Activated CD4-positive, alpha-beta memory T cell treated with anti-CD3 and anti-CD28 coated beads for 36 hours (primary cell): ENCODE data around the gene SLC39A7. TPM values are rescaled to one million over a fixed set of nuclear protein-coding genes. Genes with fewer than 3 reads are reported as not detected.

ENCODE experiments used
- CTCF ChIA-PET: fragments of 350-600 bp; sonication (Branson Sonifier 250); formaldehyde crosslinking; loops from one replicate; lab custom pipeline; 2021; ENCODE audit warnings: antibody characterized with exemption, inconsistent platforms; lab: Charles Lee
- POLR2A ChIA-PET: fragments of 350-600 bp; sonication (Branson Sonifier 250); formaldehyde crosslinking; loops from one replicate; lab custom pipeline; 2021; ENCODE audit warnings: antibody characterized with exemption; lab: Charles Lee
- DNase-seq: peaks from one replicate; pipeline ENCODE4 v3.0.0-alpha.2; 2020
- H3K27ac Mint-ChIP-seq: one replicate; pipeline ENCODE4 v1.8.0; 2021; ENCODE audit warnings: mixed read lengths
- H3K27me3 Mint-ChIP-seq: one replicate; pipeline ENCODE4 v1.8.0; 2021; ENCODE audit warnings: mixed read lengths
- H3K36me3 Mint-ChIP-seq: one replicate; pipeline ENCODE4 v1.8.0; 2021; ENCODE audit warnings: mixed read lengths
- H3K4me1 Mint-ChIP-seq: one replicate; pipeline ENCODE4 v1.8.0; 2021; ENCODE audit warnings: low read depth, mixed read lengths
- H3K4me3 Mint-ChIP-seq: one replicate; pipeline ENCODE4 v1.8.0; 2021; ENCODE audit warnings: mild to moderate bottlenecking, mixed read lengths
- H3K9me3 Mint-ChIP-seq: one replicate; pipeline ENCODE4 v1.8.0; 2021; ENCODE audit warnings: mixed read lengths
- intact Hi-C: fragments of 100-400 bp; cut with micrococcal nuclease; formaldehyde crosslinking; loops from one replicate; pipeline ENCODE4 v1.15.1; 2023
- total RNA-seq, 2 experiments: library from RNA; stranded (reverse); gene quantifications; one replicate each; pipeline ENCODE4 v1.2.3, GENCODE V29; 2021

Gene SLC39A7
- total RNA-seq, 2 experiments from 2014 or later = 42.0 to 45.7 TPM

- H3K27ac Mint-ChIP-seq = peak overlapping the region; percentile 91
- ChIA-PET POLR2A (interaction anchor here (1.1 to 1.6 kb wide), 2 partner anchors 45 to 46 kb away, joined by 3 to 5 read pairs; no protein-coding TSS in a partner anchor), CTCF (interaction anchor here (3.8 kb wide), 1 partner anchor 44 kb away, joined by 16 read pairs; no protein-coding TSS in a partner anchor)
- peak overlapping the region; percentile 85 for H3K4me3 Mint-ChIP-seq
- no peaks in the 10 kb centered on the region for H3K27me3 Mint-ChIP-seq
- no peaks in the 10 kb centered on the region for H3K9me3 Mint-ChIP-seq
- intact Hi-C loops = loop anchor here (2.0 kb wide), 2 partner anchors 111 to 233 kb away; partner anchors contain the start of gene TAPBP
- no peak for DNase-seq
- peaks cover 30% of the 10 kb centered on the region for H3K36me3 Mint-ChIP-seq
- peaks cover 60% of the 10 kb centered on the region for H3K4me1 Mint-ChIP-seq
These were observed 2.9 kb downstream of the SLC39A7 start for GRCh38 chr6:33203443-33204164.

GRCh38 chr6:33204165-33204414 is 3.4 kb downstream of the SLC39A7 start:
- Mint-ChIP-seq H3K4me1 (peaks cover 61% of the 10 kb centered on the region), H3K27ac (peak overlapping the region; percentile 91), H3K27me3 (no peaks in the 10 kb centered on the region), H3K36me3 (peaks cover 33% of the 10 kb centered on the region), H3K9me3 (no peaks in the 10 kb centered on the region), H3K4me3 (peak overlapping the region; percentile 85)
- ChIA-PET POLR2A (interaction anchor here (0.6 to 2.0 kb wide), 4 partner anchors 44 to 232 kb away, joined by 3 to 9 read pairs (median 6); partner anchors contain the start of gene B3GALT4), CTCF (interaction anchor here (1.0 to 3.8 kb wide), 4 partner anchors 44 to 141 kb away, joined by 3 to 16 read pairs (median 6); partner anchors contain the start of genes RPS18 and VPS52)
- intact Hi-C loops = loop anchor here (2.0 kb wide), 2 partner anchors 111 to 233 kb away; partner anchors contain the start of gene TAPBP
- DNase-seq = no peak

GRCh38 chr6:33204415-33205190 is 3.9 kb downstream of the SLC39A7 start, which contains the start of gene HSD17B8:
Gene HSD17B8, plus strand, starts transcription at chr6:33204655. Its CDS starts 14 bp downstream, at chr6:33204669.
- Mint-ChIP-seq H3K27me3 (no peaks in the 10 kb centered on the region), H3K36me3 (peaks cover 38% of the 10 kb centered on the region), H3K4me1 (peaks cover 61% of the 10 kb centered on the region), H3K9me3 (no peaks in the 10 kb centered on the region), H3K4me3 (peak within 1 kb of the TSS; percentile 85), H3K27ac (peak within 1 kb of the TSS; percentile 91)
- DNase-seq = peak; percentile 96
- CTCF ChIA-PET = interaction anchor here (0.8 to 3.8 kb wide), 6 partner anchors 43 to 140 kb away, joined by 3 to 16 read pairs (median 4); partner anchors contain the start of genes RGL2, RPS18 and VPS52
- POLR2A ChIA-PET = interaction anchor here (0.6 to 2.0 kb wide), 9 partner anchors 21 to 234 kb away, joined by 3 to 9 read pairs (median 4); partner anchors contain the start of genes B3GALT4, RPS18 and VPS52
- intact Hi-C loops = loop anchor here (1.0 to 5.0 kb wide), 6 partner anchors 38 to 362 kb away; partner anchors contain the start of genes PSMB8, RPS18 and TAPBP

- Mint-ChIP-seq H3K4me1 (peaks cover 67% of the 10 kb centered on the region), H3K4me3 (peak overlapping the region; percentile 85), H3K27me3 (no peaks in the 10 kb centered on the region), H3K9me3 (no peaks in the 10 kb centered on the region), H3K27ac (peak overlapping the region; percentile 91), H3K36me3 (peaks cover 46% of the 10 kb centered on the region)
- intact Hi-C loops = loop anchor here (1.0 to 5.0 kb wide), 6 partner anchors 37 to 363 kb away; partner anchors contain the start of genes PSMB8, RPS18 and TAPBP
- peak; percentile 83 for DNase-seq
- ChIA-PET POLR2A (interaction anchor here (0.6 to 2.0 kb wide), 7 partner anchors 22 to 235 kb away, joined by 3 to 9 read pairs (median 4); partner anchors contain the start of genes RPS18 and VPS52), CTCF (interaction anchor here (0.8 to 3.8 kb wide), 6 partner anchors 42 to 140 kb away, joined by 3 to 16 read pairs (median 4); partner anchors contain the start of genes RGL2, RPS18 and VPS52)
These were observed 4.7 kb downstream of the SLC39A7 start for GRCh38 chr6:33205191-33206026.

- no peaks in the 10 kb centered on the region for H3K9me3 Mint-ChIP-seq
- peak; percentile 47 for DNase-seq
- CTCF ChIA-PET = interaction anchor here (1.9 to 3.8 kb wide), 2 partner anchors 42 to 66 kb away, joined by 6 to 16 read pairs; partner anchors contain the start of genes RPS18 and VPS52
These were observed 5.6 kb downstream of the SLC39A7 start for GRCh38 chr6:33206027-33206863.

GRCh38 chr6:33206864-33207551 is 6.3 kb downstream of the SLC39A7 start:
- Mint-ChIP-seq H3K4me1 (peaks cover 61% of the 10 kb centered on the region), H3K27ac (peak overlapping the region; percentile 91), H3K27me3 (no peaks in the 10 kb centered on the region), H3K36me3 (peaks cover 44% of the 10 kb centered on the region), H3K4me3 (peak overlapping the region; percentile 88), H3K9me3 (no peaks in the 10 kb centered on the region)
- intact Hi-C loops = loop anchor here (5.0 kb wide), 1 partner anchor 365 kb away; the partner anchor contains the start of gene PSMB8
- no peak for DNase-seq
- CTCF ChIA-PET = no interaction called here
- POLR2A ChIA-PET = no interaction called here

More at GRCh38 chr6:33206027-33206863, 5.6 kb downstream of the SLC39A7 start:
- POLR2A ChIA-PET = interaction anchor here (2.0 kb wide), 1 partner anchor 44 kb away, joined by 9 read pairs; no protein-coding TSS in a partner anchor
- Mint-ChIP-seq H3K36me3 (peaks cover 46% of the 10 kb centered on the region), H3K4me3 (peak overlapping the region; percentile 85), H3K27ac (peak overlapping the region; percentile 91), H3K4me1 (peaks cover 67% of the 10 kb centered on the region), H3K27me3 (no peaks in the 10 kb centered on the region)
- intact Hi-C loops = loop anchor here (5.0 kb wide), 1 partner anchor 364 kb away; the partner anchor contains the start of gene PSMB8

GRCh38 chr6:33207552-33208090 is 7.0 kb downstream of the SLC39A7 start:
- peaks cover 44% of the 10 kb centered on the region for H3K36me3 Mint-ChIP-seq
- intact Hi-C loops = loop anchor here (5.0 kb wide), 1 partner anchor 365 kb away; the partner anchor contains the start of gene PSMB8
- peaks cover 2% of the 10 kb centered on the region for H3K27me3 Mint-ChIP-seq
- CTCF ChIA-PET = interaction anchor here (1.3 to 2.9 kb wide), 5 partner anchors 9 to 223 kb away, joined by 4 to 21 read pairs (median 5); partner anchors contain the start of gene RGL2
- H3K9me3 Mint-ChIP-seq = no peaks in the 10 kb centered on the region
- H3K27ac Mint-ChIP-seq = peak overlapping the region; percentile 84
- peak; percentile 30 for DNase-seq
- H3K4me3 Mint-ChIP-seq = peak overlapping the region; percentile 88
- POLR2A ChIA-PET = interaction anchor here (1.3 to 2.0 kb wide), 3 partner anchors 8 to 41 kb away, joined by 5 to 9 read pairs (median 8); no protein-coding TSS in a partner anchor
- peaks cover 57% of the 10 kb centered on the region for H3K4me1 Mint-ChIP-seq

GRCh38 chr6:33208091-33208967 is 7.7 kb downstream of the SLC39A7 start, which contains the start of gene RING1:
Gene RING1, plus strand, starts transcription at chr6:33208500. Its CDS starts 323 bp downstream, at chr6:33208823.
- POLR2A ChIA-PET = interaction anchor here (1.0 to 2.0 kb wide), 6 partner anchors 9 to 236 kb away, joined by 3 to 9 read pairs (median 6); partner anchors contain the start of genes RPS18 and VPS52
- peaks cover 10% of the 10 kb centered on the region for H3K27me3 Mint-ChIP-seq
- H3K36me3 Mint-ChIP-seq = peaks cover 37% of the 10 kb centered on the region
- H3K9me3 Mint-ChIP-seq = no peaks in the 10 kb centered on the region
- peaks cover 57% of the 10 kb centered on the region for H3K4me1 Mint-ChIP-seq
- DNase-seq = peak; percentile 89
- H3K4me3 Mint-ChIP-seq = peak within 1 kb of the TSS; percentile 88
- CTCF ChIA-PET = interaction anchor here (0.6 to 2.9 kb wide), 8 partner anchors 10 to 224 kb away, joined by 3 to 21 read pairs (median 4); partner anchors contain the start of genes RGL2 and VPS52
- H3K27ac Mint-ChIP-seq = peak within 1 kb of the TSS; percentile 84
- intact Hi-C loops = loop anchor here (5.0 kb wide), 1 partner anchor 366 kb away; the partner anchor contains the start of gene PSMB8
